ENCODE measurements around the gene PRR5. TPM values are rescaled to one million over a fixed set of nuclear protein-coding genes. Genes with fewer than 3 reads are reported as not detected.

PRR5 gene
- total and polyA plus RNA-seq, 2 of the 13 experiments (the other 11 are each of a cell fraction or from before 2014, with no cell fraction given), result 11.6 to 27.5 TPM

DNA sequence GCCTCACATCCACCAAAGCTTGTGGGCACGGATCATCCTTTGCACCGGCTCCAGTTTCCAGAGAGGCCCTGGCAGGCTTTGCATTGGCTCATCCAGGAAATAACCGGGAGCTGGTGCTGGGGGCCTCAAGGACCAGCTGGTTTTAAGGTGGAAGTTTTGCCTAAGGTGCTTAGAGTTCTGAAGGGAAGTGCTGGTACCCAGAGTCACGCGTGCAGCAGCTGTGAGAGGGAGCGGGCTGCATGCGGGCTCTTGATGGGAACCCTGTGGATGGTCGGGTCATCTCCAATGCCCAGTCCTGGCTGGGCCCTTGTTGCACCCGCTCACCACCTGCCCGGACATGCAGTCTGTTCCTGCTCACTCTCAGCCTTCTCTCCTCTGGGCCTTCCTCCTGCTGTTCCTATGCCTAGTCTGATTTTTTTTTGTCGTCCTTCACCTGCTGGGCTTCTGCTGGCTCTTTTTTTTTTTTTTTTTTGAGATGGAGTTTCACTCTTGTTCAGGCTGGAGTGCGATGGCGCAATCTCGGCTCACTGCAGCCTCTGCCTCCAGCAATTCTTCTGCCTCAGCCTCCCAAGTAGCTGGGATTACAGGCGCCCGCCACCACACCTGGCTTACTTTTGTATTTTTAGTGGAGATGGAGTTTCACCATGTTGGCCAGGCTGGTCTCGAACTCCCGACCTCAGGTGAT lies 24.0 kb upstream of the PRR5 start (continued):
- TF ChIP-seq, protein P1, sequence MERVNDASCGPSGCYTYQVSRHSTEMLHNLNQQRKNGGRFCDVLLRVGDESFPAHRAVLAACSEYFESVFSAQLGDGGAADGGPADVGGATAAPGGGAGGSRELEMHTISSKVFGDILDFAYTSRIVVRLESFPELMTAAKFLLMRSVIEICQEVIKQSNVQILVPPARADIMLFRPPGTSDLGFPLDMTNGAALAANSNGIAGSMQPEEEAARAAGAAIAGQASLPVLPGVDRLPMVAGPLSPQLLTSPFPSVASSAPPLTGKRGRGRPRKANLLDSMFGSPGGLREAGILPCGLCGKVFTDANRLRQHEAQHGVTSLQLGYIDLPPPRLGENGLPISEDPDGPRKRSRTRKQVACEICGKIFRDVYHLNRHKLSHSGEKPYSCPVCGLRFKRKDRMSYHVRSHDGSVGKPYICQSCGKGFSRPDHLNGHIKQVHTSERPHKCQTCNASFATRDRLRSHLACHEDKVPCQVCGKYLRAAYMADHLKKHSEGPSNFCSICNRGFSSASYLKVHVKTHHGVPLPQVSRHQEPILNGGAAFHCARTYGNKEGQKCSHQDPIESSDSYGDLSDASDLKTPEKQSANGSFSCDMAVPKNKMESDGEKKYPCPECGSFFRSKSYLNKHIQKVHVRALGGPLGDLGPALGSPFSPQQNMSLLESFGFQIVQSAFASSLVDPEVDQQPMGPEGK (CRISPR knock-in tag; IDR thresholded peaks at IDR 0.05), result 0 out of 2 replicates have a peak, but pooled peaks have one; percentile 10

DNA sequence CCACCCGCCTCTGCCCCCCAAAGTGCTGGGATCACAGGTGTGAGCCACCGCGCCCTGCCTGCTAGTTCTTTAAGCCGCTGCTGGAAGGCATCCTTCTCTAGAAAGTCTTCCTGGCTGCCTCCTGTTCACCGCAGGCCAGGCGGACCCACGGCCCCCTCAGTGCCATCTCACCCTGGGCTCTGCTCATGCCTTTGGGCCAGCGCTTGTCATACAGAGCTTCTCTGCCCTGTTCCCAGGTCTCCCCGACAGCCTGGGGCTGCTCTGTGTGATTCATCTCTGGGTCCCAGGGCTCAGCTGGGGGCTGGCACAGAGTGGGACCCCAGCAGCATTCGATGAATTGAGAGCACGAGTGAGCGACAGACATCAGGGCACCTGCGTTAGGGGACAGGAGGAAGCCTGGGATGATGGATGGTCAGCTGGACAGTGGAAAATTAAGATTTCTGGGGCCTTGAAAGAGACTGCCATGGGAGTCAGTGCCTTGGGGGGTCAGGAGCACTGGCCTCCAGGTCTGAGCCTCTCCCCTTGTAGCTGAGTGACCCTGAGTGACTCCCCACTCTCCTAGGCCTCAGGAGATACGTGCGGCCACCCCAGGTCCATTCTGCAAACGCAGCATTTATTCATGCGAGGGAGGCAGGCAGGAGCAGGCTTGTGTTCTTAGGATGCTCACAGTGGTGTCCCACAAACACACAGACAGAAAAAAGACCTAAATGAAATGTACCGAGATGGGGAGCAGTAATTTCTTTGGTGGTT lies 23.3 kb upstream of the PRR5 start:
- no peak for DNase-seq (ENCODE audit: low spot score)
- no TSS peak for BruUV-seq (replicated peaks)
- H3K4me3 ChIP-seq (replicated peaks in 1 of 3; ENCODE audit: insufficient read depth in 1 of 3, low read depth in 2 of 3, low read length in 3 of 3), result peak overlapping the region in 2 of 3 experiments; percentile 94 to 95; a peak in 3 of 6 replicates
- POLR2A ChIA-PET, result no interaction called here
- 83% methylated on average over 18 of the region's 18 CpGs for WGBS (ENCODE audit: low lambda C conversion rate)
- no peak for ATAC-seq
- H3K9ac ChIP-seq (ENCODE audit: insufficient read depth, low read depth, low read length), result peak overlapping the region; percentile 21; the same call in 1 of the 2 replicates
- H2AFZ ChIP-seq (ENCODE audit: low read length), result no peak overlapping the region
- peak overlapping the region; percentile 93 for H3K4me2 ChIP-seq (ENCODE audit: low read depth, low read length)
- FAIRE-seq, result no peak
- no peaks in the 10 kb centered on the region for H3K9me3 ChIP-seq (ENCODE audit: low read length)
- intact Hi-C loops (cut with micrococcal nuclease; ENCODE audit: unreplicated experiment), result no loop called here
- H4K20me1 ChIP-seq (ENCODE audit: insufficient read depth, low read length), result no peaks in the 10 kb centered on the region; the same call in 1 of the 2 replicates
- peaks cover 44% of the 10 kb centered on the region for H3K79me2 ChIP-seq (ENCODE audit: insufficient read depth, low read length)
- no peaks in the 10 kb centered on the region for H3K27me3 ChIP-seq (ENCODE audit: control insufficient read depth in 1 of 2, insufficient read depth in 2 of 2, low read length in 2 of 2)
- in situ Hi-C loops (cut with HindIII; ENCODE audit: extremely low pct_ligation_motif_present, low pct_unique_long_range_greater_than_20kb), result no loop called here
- H3K36me3 ChIP-seq (replicated peaks in 1 of 2; ENCODE audit: control insufficient read depth in 1 of 2, insufficient read depth in 2 of 2, low read length in 2 of 2), result peaks cover 0 to 3% of the 10 kb centered on the region in 2 experiments; a peak in 1 of 5 replicates
- no peak overlapping the region for H3K27ac ChIP-seq (ENCODE audit: extremely low read length, insufficient read depth, low read length)
- peaks cover 66% of the 10 kb centered on the region for H3K4me1 ChIP-seq (ENCODE audit: insufficient read depth, low read length)
- CTCF ChIA-PET (ENCODE audit: low intra/inter-chr PET ratio, low total read pairs), result no interaction called here
- TF ChIP-seq ZNF614 (CRISPR knock-in tag; IDR thresholded peaks at IDR 0.05; ENCODE audit: borderline replicate concordance) (no peak), ZNF891 (CRISPR knock-in tag; IDR thresholded peaks at IDR 0.05) (no peak), ZNF263 (CRISPR knock-in tag; IDR thresholded peaks at IDR 0.05) (no peak), RORA (CRISPR knock-in tag; IDR thresholded peaks at IDR 0.05) (no peak), NRL (CRISPR knock-in tag; IDR thresholded peaks at IDR 0.05; ENCODE audit: borderline replicate concordance) (peak; percentile 54; the same call in 1 of the 2 replicates), MXD4 (CRISPR knock-in tag; IDR thresholded peaks at IDR 0.05) (no peak), ZNF709 (CRISPR knock-in tag; IDR thresholded peaks at IDR 0.05) (no peak), ZNF138 (CRISPR knock-in tag; IDR thresholded peaks at IDR 0.05; ENCODE audit: low read depth) (no peak), PLRG1 (conservative IDR thresholded peaks at IDR 0.05) (no peak), SALL2 (CRISPR knock-in tag; IDR thresholded peaks at IDR 0.05) (no peak), HNRNPLL (IDR thresholded peaks at IDR 0.05; ENCODE audit: low read depth, low read length, poor library complexity, severe bottlenecking) (no peak), STAG1 (CRISPR knock-in tag; IDR thresholded peaks at IDR 0.05) (no peak)
- TF ChIP-seq, protein P2, sequence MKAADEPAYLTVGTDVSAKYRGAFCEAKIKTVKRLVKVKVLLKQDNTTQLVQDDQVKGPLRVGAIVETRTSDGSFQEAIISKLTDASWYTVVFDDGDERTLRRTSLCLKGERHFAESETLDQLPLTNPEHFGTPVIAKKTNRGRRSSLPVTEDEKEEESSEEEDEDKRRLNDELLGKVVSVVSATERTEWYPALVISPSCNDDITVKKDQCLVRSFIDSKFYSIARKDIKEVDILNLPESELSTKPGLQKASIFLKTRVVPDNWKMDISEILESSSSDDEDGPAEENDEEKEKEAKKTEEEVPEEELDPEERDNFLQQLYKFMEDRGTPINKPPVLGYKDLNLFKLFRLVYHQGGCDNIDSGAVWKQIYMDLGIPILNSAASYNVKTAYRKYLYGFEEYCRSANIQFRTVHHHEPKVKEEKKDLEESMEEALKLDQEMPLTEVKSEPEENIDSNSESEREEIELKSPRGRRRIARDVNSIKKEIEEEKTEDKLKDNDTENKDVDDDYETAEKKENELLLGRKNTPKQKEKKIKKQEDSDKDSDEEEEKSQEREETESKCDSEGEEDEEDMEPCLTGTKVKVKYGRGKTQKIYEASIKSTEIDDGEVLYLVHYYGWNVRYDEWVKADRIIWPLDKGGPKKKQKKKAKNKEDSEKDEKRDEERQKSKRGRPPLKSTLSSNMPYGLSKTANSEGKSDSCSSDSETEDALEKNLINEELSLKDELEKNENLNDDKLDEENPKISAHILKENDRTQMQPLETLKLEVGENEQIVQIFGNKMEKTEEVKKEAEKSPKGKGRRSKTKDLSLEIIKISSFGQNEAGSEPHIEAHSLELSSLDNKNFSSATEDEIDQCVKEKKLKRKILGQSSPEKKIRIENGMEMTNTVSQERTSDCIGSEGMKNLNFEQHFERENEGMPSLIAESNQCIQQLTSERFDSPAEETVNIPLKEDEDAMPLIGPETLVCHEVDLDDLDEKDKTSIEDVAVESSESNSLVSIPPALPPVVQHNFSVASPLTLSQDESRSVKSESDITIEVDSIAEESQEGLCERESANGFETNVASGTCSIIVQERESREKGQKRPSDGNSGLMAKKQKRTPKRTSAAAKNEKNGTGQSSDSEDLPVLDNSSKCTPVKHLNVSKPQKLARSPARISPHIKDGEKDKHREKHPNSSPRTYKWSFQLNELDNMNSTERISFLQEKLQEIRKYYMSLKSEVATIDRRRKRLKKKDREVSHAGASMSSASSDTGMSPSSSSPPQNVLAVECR (CRISPR knock-in tag; IDR thresholded peaks at IDR 0.05; ENCODE audit: borderline replicate concordance), result no peak
- TF ChIP-seq, protein P3, sequence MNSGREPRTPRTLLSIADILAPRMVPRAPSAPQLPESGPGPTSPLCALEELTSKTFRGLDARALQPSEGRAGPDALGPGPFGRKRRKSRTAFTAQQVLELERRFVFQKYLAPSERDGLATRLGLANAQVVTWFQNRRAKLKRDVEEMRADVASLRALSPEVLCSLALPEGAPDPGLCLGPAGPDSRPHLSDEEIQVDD (CRISPR knock-in tag; IDR thresholded peaks at IDR 0.05; ENCODE audit: borderline replicate concordance), result no peak
